ENCODE measurements around the gene BCAS3. TPM values are rescaled to one million over a fixed set of nuclear protein-coding genes. Genes with fewer than 3 reads are reported as not detected.

BCAS3 gene
- total and polyA plus RNA-seq, 3 experiments from 2014 or later: 10.7 to 35.3 (median 13.5) TPM

GRCh38 chr17:61291451-61292285, 614.0 kb downstream of the BCAS3 start:
- Histone ChIP-seq H3K27ac (ENCODE audit: low read depth, low read length) (no peak overlapping the region), H3K4me3 (ENCODE audit: low read length) (no peak overlapping the region), H3K27me3 (ENCODE audit: insufficient read depth, low read length, poor library complexity, severe bottlenecking) (no peaks in the 10 kb centered on the region), H3K36me3 (ENCODE audit: insufficient read depth, low read length) (no peaks in the 10 kb centered on the region), H3K9me3 (ENCODE audit: low read length) (no peaks in the 10 kb centered on the region), H3K4me1 (ENCODE audit: insufficient read depth, low read length) (no peaks in the 10 kb centered on the region)
- Mint-ChIP-seq H3K27ac (no peak overlapping the region), H3K4me3 (no peak overlapping the region), H3K27me3 (peaks cover 0 to 1% of the 10 kb centered on the region in 2 donors), H3K4me1 (no peaks in the 10 kb centered on the region), H3K9me3 (no peaks in the 10 kb centered on the region), H3K36me3 (peaks cover 0 to 4% (median 0%) of the 10 kb centered on the region in 3 donors)
- CTCF ChIA-PET: interaction anchor here (1.0 kb wide), 1 partner anchor 571 kb away, joined by 3 read pairs; no protein-coding TSS in a partner anchor
- no peak for DNase-seq
- POLR2A ChIA-PET: no interaction called here

- ChIA-PET CTCF (no interaction called here), POLR2A (no interaction called here)
- Histone ChIP-seq H3K27ac (ENCODE audit: low read depth, low read length) (no peak overlapping the region), H3K4me1 (ENCODE audit: insufficient read depth, low read length) (no peaks in the 10 kb centered on the region), H3K9me3 (ENCODE audit: low read length) (no peaks in the 10 kb centered on the region), H3K4me3 (ENCODE audit: low read length) (no peak overlapping the region), H3K36me3 (ENCODE audit: insufficient read depth, low read length) (no peaks in the 10 kb centered on the region), H3K27me3 (ENCODE audit: insufficient read depth, low read length, poor library complexity, severe bottlenecking) (no peaks in the 10 kb centered on the region)
- no peak overlapping the region for H3K4me3 Mint-ChIP-seq
- no peak overlapping the region for H3K27ac Mint-ChIP-seq
- H3K36me3 Mint-ChIP-seq: peaks cover 0 to 4% (median 0%) of the 10 kb centered on the region in 3 donors
- H3K9me3 Mint-ChIP-seq: no peaks in the 10 kb centered on the region
- no peak for DNase-seq
- no peaks in the 10 kb centered on the region for H3K27me3 Mint-ChIP-seq
- no peaks in the 10 kb centered on the region for H3K4me1 Mint-ChIP-seq
These were observed 616.6 kb downstream of the BCAS3 start for GRCh38 chr17:61294286-61294685.

- Mint-ChIP-seq H3K36me3 (peaks cover 0 to 2% (median 0%) of the 10 kb centered on the region in 3 donors), H3K27me3 (no peaks in the 10 kb centered on the region), H3K27ac (no peak overlapping the region), H3K4me3 (no peak overlapping the region), H3K4me1 (no peaks in the 10 kb centered on the region), H3K9me3 (no peaks in the 10 kb centered on the region)
- Histone ChIP-seq H3K36me3 (ENCODE audit: insufficient read depth, low read length) (no peaks in the 10 kb centered on the region), H3K4me1 (ENCODE audit: insufficient read depth, low read length) (no peaks in the 10 kb centered on the region), H3K4me3 (ENCODE audit: low read length) (no peak overlapping the region), H3K9me3 (ENCODE audit: low read length) (no peaks in the 10 kb centered on the region), H3K27me3 (ENCODE audit: insufficient read depth, low read length, poor library complexity, severe bottlenecking) (no peaks in the 10 kb centered on the region), H3K27ac (ENCODE audit: low read depth, low read length) (no peak overlapping the region)
- ChIA-PET CTCF (no interaction called here), POLR2A (no interaction called here)
- no peak for DNase-seq
These were observed 617.1 kb downstream of the BCAS3 start for GRCh38 chr17:61294777-61295176.

- peaks cover 0 to 2% (median 0%) of the 10 kb centered on the region in 3 donors for H3K36me3 Mint-ChIP-seq
- Histone ChIP-seq H3K36me3 (ENCODE audit: insufficient read depth, low read length) (no peaks in the 10 kb centered on the region), H3K4me1 (ENCODE audit: insufficient read depth, low read length) (no peaks in the 10 kb centered on the region), H3K27me3 (ENCODE audit: insufficient read depth, low read length, poor library complexity, severe bottlenecking) (no peaks in the 10 kb centered on the region), H3K4me3 (ENCODE audit: low read length) (no peak overlapping the region), H3K27ac (ENCODE audit: low read depth, low read length) (no peak overlapping the region), H3K9me3 (ENCODE audit: low read length) (no peaks in the 10 kb centered on the region)
- no peaks in the 10 kb centered on the region for H3K4me1 Mint-ChIP-seq
- no peak for DNase-seq
- H3K9me3 Mint-ChIP-seq: no peaks in the 10 kb centered on the region
- POLR2A ChIA-PET: no interaction called here
- no peak overlapping the region for H3K4me3 Mint-ChIP-seq
- CTCF ChIA-PET: no interaction called here
- H3K27me3 Mint-ChIP-seq: no peaks in the 10 kb centered on the region
- H3K27ac Mint-ChIP-seq: no peak overlapping the region
These were observed 618.4 kb downstream of the BCAS3 start for GRCh38 chr17:61296058-61296457.

- Histone ChIP-seq H3K27me3 (ENCODE audit: insufficient read depth, low read length, poor library complexity, severe bottlenecking) (no peaks in the 10 kb centered on the region), H3K27ac (ENCODE audit: low read depth, low read length) (no peak overlapping the region), H3K36me3 (ENCODE audit: insufficient read depth, low read length) (no peaks in the 10 kb centered on the region), H3K9me3 (ENCODE audit: low read length) (no peaks in the 10 kb centered on the region), H3K4me1 (ENCODE audit: insufficient read depth, low read length) (no peaks in the 10 kb centered on the region), H3K4me3 (ENCODE audit: low read length) (no peak overlapping the region)
- DNase-seq: no peak
- ChIA-PET POLR2A (no interaction called here), CTCF (no interaction called here)
- Mint-ChIP-seq H3K4me1 (no peaks in the 10 kb centered on the region), H3K27ac (no peak overlapping the region), H3K27me3 (no peaks in the 10 kb centered on the region), H3K4me3 (no peak overlapping the region), H3K36me3 (peaks cover 0 to 9% (median 0%) of the 10 kb centered on the region in 3 donors), H3K9me3 (no peaks in the 10 kb centered on the region)
These were observed 622.2 kb downstream of the BCAS3 start for GRCh38 chr17:61299517-61300513.

GRCh38 chr17:61302953-61303816, 625.5 kb downstream of the BCAS3 start:
- H3K36me3 ChIP-seq (ENCODE audit: insufficient read depth, low read length): no peaks in the 10 kb centered on the region
- peak overlapping the region in 2 of 8 donors; percentile 32 to 76 for H3K27ac Mint-ChIP-seq
- no peak overlapping the region for H3K27ac ChIP-seq (ENCODE audit: low read depth, low read length)
- H3K4me1 Mint-ChIP-seq: no peaks in the 10 kb centered on the region
- H3K27me3 ChIP-seq (ENCODE audit: insufficient read depth, low read length, poor library complexity, severe bottlenecking): no peaks in the 10 kb centered on the region
- H3K4me3 ChIP-seq (ENCODE audit: low read length): no peak overlapping the region
- H3K9me3 Mint-ChIP-seq: no peaks in the 10 kb centered on the region
- H3K9me3 ChIP-seq (ENCODE audit: low read length): no peaks in the 10 kb centered on the region
- no peak overlapping the region for H3K4me3 Mint-ChIP-seq
- peaks cover 0 to 9% (median 0%) of the 10 kb centered on the region in 3 donors for H3K36me3 Mint-ChIP-seq
- CTCF ChIA-PET: interaction anchor here (0.5 kb wide), 1 partner anchor 73 kb away, joined by 4 read pairs; no protein-coding TSS in a partner anchor
- POLR2A ChIA-PET: no interaction called here
- no peaks in the 10 kb centered on the region for H3K4me1 ChIP-seq (ENCODE audit: insufficient read depth, low read length)
- H3K27me3 Mint-ChIP-seq: no peaks in the 10 kb centered on the region
- DNase-seq: no peak

GRCh38 chr17:61303817-61304096, 626.1 kb downstream of the BCAS3 start:
- Histone ChIP-seq H3K9me3 (ENCODE audit: low read length) (no peaks in the 10 kb centered on the region), H3K27ac (ENCODE audit: low read depth, low read length) (no peak overlapping the region), H3K36me3 (ENCODE audit: insufficient read depth, low read length) (no peaks in the 10 kb centered on the region), H3K4me3 (ENCODE audit: low read length) (no peak overlapping the region), H3K4me1 (ENCODE audit: insufficient read depth, low read length) (no peaks in the 10 kb centered on the region), H3K27me3 (ENCODE audit: insufficient read depth, low read length, poor library complexity, severe bottlenecking) (no peaks in the 10 kb centered on the region)
- H3K36me3 Mint-ChIP-seq: peaks cover 0 to 9% (median 0%) of the 10 kb centered on the region in 3 donors
- ChIA-PET CTCF (interaction anchor here (0.5 kb wide), 1 partner anchor 73 kb away, joined by 4 read pairs; no protein-coding TSS in a partner anchor), POLR2A (no interaction called here)
- no peaks in the 10 kb centered on the region for H3K9me3 Mint-ChIP-seq
- DNase-seq: no peak
- H3K4me1 Mint-ChIP-seq: no peaks in the 10 kb centered on the region
- no peaks in the 10 kb centered on the region for H3K27me3 Mint-ChIP-seq
- no peak overlapping the region for H3K27ac Mint-ChIP-seq
- H3K4me3 Mint-ChIP-seq: no peak overlapping the region
